Measurements from ENCODE around the gene PLCB2. TPM values are rescaled to one million over a fixed set of nuclear protein-coding genes. Genes with fewer than 3 reads are reported as not detected.

The PLCB2 gene
- total RNA-seq, 1 donor from 2014 or later, result 3.7 TPM

- H3K36me3 Mint-ChIP-seq (ENCODE audit: low read depth, unreplicated experiment), result no peaks in the 10 kb centered on the region
- H3K36me3 ChIP-seq (ENCODE audit: insufficient read depth, low read length), result no peaks in the 10 kb centered on the region
- no peaks in the 10 kb centered on the region for H3K9me3 Mint-ChIP-seq (ENCODE audit: unreplicated experiment)
- no peaks in the 10 kb centered on the region for H3K79me2 ChIP-seq (ENCODE audit: insufficient read depth, low read length)
- no peak for DNase-seq (ENCODE audit: low read depth)
- no peak within 1 kb of the TSS for H3K9ac ChIP-seq (ENCODE audit: low read length)
- H3K4me3 ChIP-seq (ENCODE audit: insufficient read depth, low read depth, low read length), result peak within 1 kb of the TSS; percentile 46
- H3K27ac Mint-ChIP-seq (ENCODE audit: unreplicated experiment), result no peak within 1 kb of the TSS
- peaks cover 18% of the 10 kb centered on the region for H3K4me1 Mint-ChIP-seq (ENCODE audit: low read depth, unreplicated experiment)
- no peak within 1 kb of the TSS for H3K27ac ChIP-seq (ENCODE audit: low read depth, low read length)
- no peak for FAIRE-seq
- TF ChIP-seq, protein P1, sequence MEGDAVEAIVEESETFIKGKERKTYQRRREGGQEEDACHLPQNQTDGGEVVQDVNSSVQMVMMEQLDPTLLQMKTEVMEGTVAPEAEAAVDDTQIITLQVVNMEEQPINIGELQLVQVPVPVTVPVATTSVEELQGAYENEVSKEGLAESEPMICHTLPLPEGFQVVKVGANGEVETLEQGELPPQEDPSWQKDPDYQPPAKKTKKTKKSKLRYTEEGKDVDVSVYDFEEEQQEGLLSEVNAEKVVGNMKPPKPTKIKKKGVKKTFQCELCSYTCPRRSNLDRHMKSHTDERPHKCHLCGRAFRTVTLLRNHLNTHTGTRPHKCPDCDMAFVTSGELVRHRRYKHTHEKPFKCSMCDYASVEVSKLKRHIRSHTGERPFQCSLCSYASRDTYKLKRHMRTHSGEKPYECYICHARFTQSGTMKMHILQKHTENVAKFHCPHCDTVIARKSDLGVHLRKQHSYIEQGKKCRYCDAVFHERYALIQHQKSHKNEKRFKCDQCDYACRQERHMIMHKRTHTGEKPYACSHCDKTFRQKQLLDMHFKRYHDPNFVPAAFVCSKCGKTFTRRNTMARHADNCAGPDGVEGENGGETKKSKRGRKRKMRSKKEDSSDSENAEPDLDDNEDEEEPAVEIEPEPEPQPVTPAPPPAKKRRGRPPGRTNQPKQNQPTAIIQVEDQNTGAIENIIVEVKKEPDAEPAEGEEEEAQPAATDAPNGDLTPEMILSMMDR (IDR thresholded peaks at IDR 0.05; ENCODE audit: insufficient read depth, low read depth, low read length), result no peak
- TF ChIP-seq EZH2 (IDR thresholded peaks at IDR 0.05; ENCODE audit: insufficient read depth, low read length), result peak; percentile 72
- no peaks in the 10 kb centered on the region for H4K20me1 ChIP-seq (ENCODE audit: insufficient read depth, low read length)
- H3K27me3 Mint-ChIP-seq (ENCODE audit: low read depth, unreplicated experiment), result peaks cover 41% of the 10 kb centered on the region
- H3K27me3 ChIP-seq (ENCODE audit: insufficient read depth, low read length), result peaks cover 50% of the 10 kb centered on the region
- H3K9me3 ChIP-seq (ENCODE audit: insufficient read depth, low read depth, low read length), result no peaks in the 10 kb centered on the region
- peaks cover 24% of the 10 kb centered on the region for H3K4me1 ChIP-seq (ENCODE audit: insufficient read depth, low read length)
- H2AFZ ChIP-seq (ENCODE audit: low read depth, low read length), result peak within 1 kb of the TSS; percentile 75
- peak within 1 kb of the TSS; percentile 83 for H3K4me2 ChIP-seq (ENCODE audit: low read length)
- no peak within 1 kb of the TSS for H3K4me3 Mint-ChIP-seq (ENCODE audit: unreplicated experiment)
Measured at GRCh38 chr15:40282869-40283614, 24.7 kb downstream of the PLCB2 start, which contains the start of gene ANKRD63. TSS of gene ANKRD63 (minus strand) at chr15:40283064. CDS start at chr15:40282586, 478 bp downstream.

- no peaks in the 10 kb centered on the region for H3K9me3 ChIP-seq (ENCODE audit: insufficient read depth, low read depth, low read length)
- H4K20me1 ChIP-seq (ENCODE audit: insufficient read depth, low read length), result no peaks in the 10 kb centered on the region
- no peaks in the 10 kb centered on the region for H3K79me2 ChIP-seq (ENCODE audit: insufficient read depth, low read length)
- H3K4me3 Mint-ChIP-seq (ENCODE audit: unreplicated experiment), result no peak overlapping the region
- no peaks in the 10 kb centered on the region for H3K36me3 Mint-ChIP-seq (ENCODE audit: low read depth, unreplicated experiment)
- peak overlapping the region; percentile 83 for H3K4me2 ChIP-seq (ENCODE audit: low read length)
- H3K9ac ChIP-seq (ENCODE audit: low read length), result no peak overlapping the region
- TF ChIP-seq EZH2 (IDR thresholded peaks at IDR 0.05; ENCODE audit: insufficient read depth, low read length), result peak; percentile 92
- TF ChIP-seq, protein P1 (IDR thresholded peaks at IDR 0.05; ENCODE audit: insufficient read depth, low read depth, low read length), result no peak
- no peak overlapping the region for H3K27ac ChIP-seq (ENCODE audit: low read depth, low read length)
- H3K36me3 ChIP-seq (ENCODE audit: insufficient read depth, low read length), result no peaks in the 10 kb centered on the region
- FAIRE-seq, result no peak
- peak overlapping the region; percentile 75 for H2AFZ ChIP-seq (ENCODE audit: low read depth, low read length)
- peaks cover 18% of the 10 kb centered on the region for H3K4me1 Mint-ChIP-seq (ENCODE audit: low read depth, unreplicated experiment)
- no peak overlapping the region for H3K27ac Mint-ChIP-seq (ENCODE audit: unreplicated experiment)
- H3K27me3 ChIP-seq (ENCODE audit: insufficient read depth, low read length), result peaks cover 50% of the 10 kb centered on the region
- H3K4me1 ChIP-seq (ENCODE audit: insufficient read depth, low read length), result peaks cover 24% of the 10 kb centered on the region
- no peaks in the 10 kb centered on the region for H3K9me3 Mint-ChIP-seq (ENCODE audit: unreplicated experiment)
- H3K27me3 Mint-ChIP-seq (ENCODE audit: low read depth, unreplicated experiment), result peaks cover 44% of the 10 kb centered on the region
- no peak for DNase-seq (ENCODE audit: low read depth)
- H3K4me3 ChIP-seq (ENCODE audit: insufficient read depth, low read depth, low read length), result peak overlapping the region; percentile 46
Measured at GRCh38 chr15:40282147-40282868, 25.4 kb downstream of the PLCB2 start.

Data from astrocyte (in vitro differentiated cells and primary cell).